HG03108 (cell line): ENCODE measurements around the gene C3orf20.

Experiments
- ATAC-seq: cut with Tn5 transposase; IDR thresholded peaks from one replicate; pipeline ENCODE4 v1.9.1; 2021; ENCODE audit warnings: moderate library complexity; ENCODE audit not compliant: unreplicated experiment

C3orf20 gene

GRCh38 chr3:14772533-14773138 lies 97.7 kb downstream of the C3orf20 start:
- ATAC-seq, result no peak

GRCh38 chr3:14773281-14773680 lies 98.3 kb downstream of the C3orf20 start:
- no peak for ATAC-seq

GRCh38 chr3:14773691-14774128 lies 98.8 kb downstream of the C3orf20 start:
- ATAC-seq, result no peak

GRCh38 chr3:14774431-14774830 lies 99.5 kb downstream of the C3orf20 start:
- ATAC-seq, result no peak

GRCh38 chr3:14775011-14775410 lies 100.1 kb downstream of the C3orf20 start:
- no peak for ATAC-seq

GRCh38 chr3:14775563-14775962 lies 100.6 kb downstream of the C3orf20 start:
- no peak for ATAC-seq

- ATAC-seq, result no peak
Observed at GRCh38 chr3:14779069-14779685, 104.2 kb downstream of the C3orf20 start.

GRCh38 chr3:14780927-14781507 lies 106.1 kb downstream of the C3orf20 start:
- no peak for ATAC-seq

- no peak for ATAC-seq
Observed at GRCh38 chr3:14783480-14784086, 108.6 kb downstream of the C3orf20 start.

- ATAC-seq, result no peak
Observed at GRCh38 chr3:14784087-14784681, 109.2 kb downstream of the C3orf20 start.

GRCh38 chr3:14785207-14786155 lies 110.5 kb downstream of the C3orf20 start:
- no peak for ATAC-seq

- ATAC-seq, result no peak
Observed at GRCh38 chr3:14786369-14786768, 111.4 kb downstream of the C3orf20 start.

- no peak for ATAC-seq
Observed at GRCh38 chr3:14787630-14788029, 112.7 kb downstream of the C3orf20 start.

- no peak for ATAC-seq
Observed at GRCh38 chr3:14788644-14789043, 113.7 kb downstream of the C3orf20 start.

- no peak for ATAC-seq
Observed at GRCh38 chr3:14789221-14789620, 114.3 kb downstream of the C3orf20 start.

- no peak for ATAC-seq
Observed at GRCh38 chr3:14789640-14790285, 114.8 kb downstream of the C3orf20 start.

GRCh38 chr3:14791343-14791945 lies 116.5 kb downstream of the C3orf20 start:
- no peak for ATAC-seq

GRCh38 chr3:14792691-14793121 lies 117.8 kb downstream of the C3orf20 start:
- ATAC-seq, result no peak

GRCh38 chr3:14793126-14793857 lies 118.4 kb downstream of the C3orf20 start:
- no peak for ATAC-seq
